GM12892 (cell line): ENCODE measurements around the gene GRIA1.

Experiments
- DNase-seq: peaks from one replicate; pipeline ENCODE4 v3.0.0; 2011; ENCODE audit not compliant: insufficient read length
- FAIRE-seq: peaks from 2 replicates; lab custom pipeline; 2011; peaks lifted over from hg19 to GRCh38; lab: Jason Lieb, UNC
- POLR2A ChIP-seq: IDR thresholded peaks from 2 replicates; pipeline ENCODE4 v1.6.1; 2011; ENCODE audit warnings: low read depth, low read length, control low read depth
- POLR2AphosphoS5 ChIP-seq: IDR thresholded peaks from 2 replicates; pipeline ENCODE4 v1.6.1; 2011; ENCODE audit warnings: low read depth, low read length, control low read depth
- TAF1 ChIP-seq: IDR thresholded peaks from 2 replicates; pipeline ENCODE4 v1.6.1; 2011; ENCODE audit warnings: low read depth, mild to moderate bottlenecking, control low read depth, low read length, borderline replicate concordance

GRIA1 gene

DNA sequence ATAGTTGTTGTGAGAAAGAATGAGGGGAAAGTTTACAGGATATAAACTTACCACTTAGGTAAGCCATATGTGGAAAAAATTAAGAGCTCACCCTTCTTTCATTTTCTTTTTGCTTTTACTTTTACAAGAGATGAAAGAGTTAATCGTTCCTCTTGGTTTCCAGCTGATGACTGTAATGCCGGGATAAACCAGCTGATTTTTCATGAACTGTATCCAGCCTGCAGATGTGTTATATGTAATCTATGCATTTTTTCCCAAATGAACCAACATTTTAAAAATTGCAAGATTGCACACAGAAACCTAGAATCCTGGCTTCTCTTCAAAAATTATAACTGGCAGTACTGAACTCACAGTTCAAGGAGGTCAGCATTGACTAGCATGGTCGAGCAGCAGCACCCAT is 185.9 kb downstream of the GRIA1 start:
- DNase-seq (no peak), FAIRE-seq (no peak)

GRCh38 chr5:153676821-153677220 is 186.4 kb downstream of the GRIA1 start:
- FAIRE-seq: no peak
- no peak for TF ChIP-seq TAF1
- no peak for TF ChIP-seq POLR2A
- TF ChIP-seq POLR2AphosphoS5: no peak
- no peak for DNase-seq

More for the DNA sequence above, 185.9 kb downstream of the GRIA1 start:
- TF ChIP-seq TAF1 (no peak), POLR2A (no peak), POLR2AphosphoS5 (no peak)

DNA sequence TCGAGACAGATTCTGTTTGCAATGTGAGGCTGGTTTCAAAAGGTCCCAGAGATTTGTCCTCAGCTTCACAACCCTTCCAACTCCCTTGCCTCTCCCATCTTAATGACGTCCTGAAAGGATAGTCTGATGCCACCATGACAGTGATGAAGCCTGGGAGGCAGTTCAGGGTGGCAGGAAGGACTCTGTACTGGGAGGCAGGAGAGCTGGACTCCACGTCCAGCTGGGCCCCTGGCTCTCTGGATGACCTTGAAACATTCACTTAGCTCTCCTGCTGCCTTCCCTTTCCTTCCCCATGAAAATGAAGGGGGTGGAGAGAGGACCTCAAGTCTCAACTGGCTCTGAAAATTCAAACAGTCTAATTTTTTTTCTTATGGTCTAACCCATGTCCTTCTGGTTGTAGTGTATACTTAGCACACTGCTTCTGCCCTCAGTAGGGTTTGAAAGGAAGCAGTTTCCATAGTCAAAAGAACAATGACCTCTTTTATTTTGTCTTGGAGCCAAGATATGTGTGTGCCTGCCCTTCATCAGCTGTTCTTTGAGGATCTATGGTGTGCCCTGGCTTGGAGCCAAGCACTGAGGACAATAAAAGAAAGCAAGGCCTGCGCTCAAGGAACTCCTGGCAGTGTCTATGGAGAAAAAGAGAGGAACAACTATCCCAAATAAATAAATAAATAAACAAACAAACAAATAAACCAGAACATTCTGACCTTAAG is 188.3 kb downstream of the GRIA1 start:
- FAIRE-seq (no peak), DNase-seq (no peak)
- TF ChIP-seq TAF1 (no peak), POLR2AphosphoS5 (no peak), POLR2A (no peak)

GRCh38 chr5:153690236-153690635 is 199.8 kb downstream of the GRIA1 start:
- DNase-seq (no peak), FAIRE-seq (no peak)
- no peak for TF ChIP-seq POLR2A
- TF ChIP-seq TAF1: no peak
- no peak for TF ChIP-seq POLR2AphosphoS5

GRCh38 chr5:153696256-153696655 is 205.8 kb downstream of the GRIA1 start:
- FAIRE-seq: no peak
- DNase-seq: no peak

DNA sequence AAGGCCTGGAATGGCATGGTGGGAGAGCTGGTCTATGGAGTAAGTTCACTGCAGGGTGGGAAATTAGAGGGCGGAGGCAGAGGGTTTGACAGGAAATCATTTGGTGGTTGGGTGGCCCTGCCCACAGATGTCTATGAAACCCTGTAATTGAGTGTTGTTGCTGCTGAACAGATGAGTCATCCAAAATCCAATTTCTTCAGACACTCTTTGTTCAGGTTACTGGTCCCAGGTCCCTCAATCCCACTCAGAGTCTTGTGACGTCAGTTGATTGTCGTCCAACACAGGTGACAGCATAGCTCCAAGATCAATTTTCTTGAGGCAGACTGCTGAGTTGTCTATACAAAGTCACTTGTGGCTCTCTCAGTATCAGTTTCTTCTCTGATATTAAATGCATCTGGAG is 208.6 kb downstream of the GRIA1 start:
- FAIRE-seq (no peak), DNase-seq (no peak)
- TF ChIP-seq POLR2AphosphoS5 (no peak), POLR2A (no peak), TAF1 (no peak)

More at GRCh38 chr5:153696256-153696655, 205.8 kb downstream of the GRIA1 start:
- TF ChIP-seq POLR2AphosphoS5: no peak
- TF ChIP-seq POLR2A: no peak
- TF ChIP-seq TAF1: no peak

DNA sequence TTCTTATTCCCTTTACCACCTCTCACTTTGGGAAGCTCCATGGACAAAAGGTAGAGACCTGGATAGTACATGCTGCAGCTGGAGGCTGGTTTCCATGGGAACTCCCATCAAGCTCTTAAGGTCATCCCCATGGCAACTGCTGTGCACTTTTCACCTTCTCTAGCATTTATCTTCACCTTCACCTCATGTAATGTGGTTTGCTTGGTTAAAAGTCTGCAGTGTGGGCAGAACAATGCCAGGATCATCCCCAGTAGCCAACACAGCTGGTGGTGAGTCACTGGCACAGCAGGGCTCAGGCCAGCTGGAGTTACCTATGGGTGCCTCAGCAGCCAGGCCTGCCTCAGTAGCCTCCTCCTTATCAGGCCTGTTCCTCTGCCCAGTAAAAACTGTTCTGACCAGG is 210.5 kb downstream of the GRIA1 start:
- TF ChIP-seq TAF1: no peak
- no peak for TF ChIP-seq POLR2A
- TF ChIP-seq POLR2AphosphoS5: no peak
- FAIRE-seq: no peak
- DNase-seq: no peak

DNA sequence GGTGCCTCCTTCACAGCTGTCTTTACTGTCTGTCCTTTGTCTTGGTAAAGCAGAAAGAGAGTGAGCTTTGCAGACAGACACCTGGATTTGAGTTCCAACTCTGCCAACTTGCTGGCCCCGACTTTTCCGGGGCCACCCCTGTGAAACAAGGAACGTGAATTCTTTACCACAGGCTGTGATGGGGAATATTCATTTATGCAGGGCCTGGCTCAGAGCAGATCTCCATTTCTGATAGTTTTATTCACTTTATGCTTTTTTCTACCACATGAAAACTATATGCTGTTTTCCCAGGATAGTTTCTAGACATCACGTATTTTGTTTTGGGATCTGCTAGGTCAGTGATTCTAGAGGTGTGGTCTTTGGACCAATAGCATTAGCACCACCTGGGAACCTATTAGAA is 211.8 kb downstream of the GRIA1 start:
- FAIRE-seq (no peak), DNase-seq (no peak)
- TF ChIP-seq TAF1 (no peak), POLR2A (no peak), POLR2AphosphoS5 (no peak)

DNA sequence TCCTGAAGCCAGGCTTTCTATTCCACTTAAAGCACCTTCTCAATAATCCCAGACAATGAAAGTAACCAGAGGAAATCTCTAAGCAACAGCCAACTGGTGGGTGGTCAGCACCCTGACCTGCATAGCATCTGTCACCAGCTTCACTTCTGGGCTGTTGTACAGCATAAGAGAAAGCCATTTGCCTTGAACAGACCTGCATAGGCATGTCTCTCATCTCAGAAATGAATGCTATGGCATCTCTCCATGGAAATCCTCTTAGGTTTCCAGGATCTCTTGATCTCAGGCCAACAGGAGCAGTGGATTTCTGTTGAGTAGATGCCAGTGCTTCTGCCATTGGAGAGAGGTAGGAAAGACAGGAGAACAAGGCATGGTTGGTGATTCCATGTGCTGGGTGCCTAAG is 213.6 kb downstream of the GRIA1 start:
- DNase-seq: no peak
- no peak for FAIRE-seq
- TF ChIP-seq TAF1 (no peak), POLR2AphosphoS5 (no peak), POLR2A (no peak)

DNA sequence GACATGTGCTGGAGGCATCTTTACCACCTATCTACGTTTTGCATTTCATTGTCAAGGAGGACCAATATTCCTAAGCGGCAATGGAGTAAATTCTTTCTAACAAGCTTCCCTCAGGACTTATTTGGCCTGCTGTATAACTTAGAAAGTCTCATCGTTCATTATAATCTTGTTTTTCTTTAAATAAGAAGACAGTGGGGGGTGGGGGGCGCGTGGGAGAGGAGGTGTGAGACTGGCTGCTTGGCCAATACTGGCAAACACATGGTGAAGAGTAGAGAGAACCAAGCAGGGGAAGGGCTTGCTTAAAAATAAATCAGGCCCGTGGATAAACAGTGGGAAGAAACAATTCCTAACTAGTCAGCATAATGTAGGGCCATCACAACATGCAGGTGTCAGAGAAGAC is 217.2 kb downstream of the GRIA1 start:
- FAIRE-seq (no peak), DNase-seq (no peak)
- TF ChIP-seq POLR2A (no peak), POLR2AphosphoS5 (no peak), TAF1 (no peak)

- DNase-seq: no peak
- no peak for TF ChIP-seq POLR2A
These were observed 221.3 kb downstream of the GRIA1 start for GRCh38 chr5:153711755-153712154.

GRCh38 chr5:153712946-153713345 is 222.5 kb downstream of the GRIA1 start:
- TF ChIP-seq POLR2AphosphoS5 (no peak), TAF1 (no peak), POLR2A (no peak)
- FAIRE-seq (no peak), DNase-seq (no peak)

More at GRCh38 chr5:153711755-153712154, 221.3 kb downstream of the GRIA1 start:
- FAIRE-seq: no peak

- no peak for FAIRE-seq
- no peak for TF ChIP-seq POLR2A
- no peak for TF ChIP-seq POLR2AphosphoS5
- no peak for TF ChIP-seq TAF1
- DNase-seq: no peak
These were observed 223.5 kb downstream of the GRIA1 start for GRCh38 chr5:153713943-153714342.
